IPS DF 4.7 (cell line): Measurements from ENCODE around the gene FIP1L1.
"Not testable (repeated sequence)": the region's sequence is repeated elsewhere in the genome, so short reads cannot be mapped to it uniquely, and the experiment has no call there.

Experiments
- DNase-seq: peaks from one replicate; pipeline ENCODE4 v3.0.0-alpha.2; 2013; ENCODE audit warnings: low spot score; ENCODE audit errors: extremely low read depth

Gene FIP1L1

GRCh38 chr4:53374777-53375258 is 2.6 kb upstream of the FIP1L1 start:
- DNase-seq: no peak

GRCh38 chr4:53376900-53377299 is 541 bp upstream of the FIP1L1 start:
- DNase-seq: no peak

- DNase-seq: no peak
These were observed 686 bp downstream of the FIP1L1 start for GRCh38 chr4:53378171-53378482.

GRCh38 chr4:53380221-53380620 is 2.8 kb downstream of the FIP1L1 start:
- no peak for DNase-seq

DNA sequence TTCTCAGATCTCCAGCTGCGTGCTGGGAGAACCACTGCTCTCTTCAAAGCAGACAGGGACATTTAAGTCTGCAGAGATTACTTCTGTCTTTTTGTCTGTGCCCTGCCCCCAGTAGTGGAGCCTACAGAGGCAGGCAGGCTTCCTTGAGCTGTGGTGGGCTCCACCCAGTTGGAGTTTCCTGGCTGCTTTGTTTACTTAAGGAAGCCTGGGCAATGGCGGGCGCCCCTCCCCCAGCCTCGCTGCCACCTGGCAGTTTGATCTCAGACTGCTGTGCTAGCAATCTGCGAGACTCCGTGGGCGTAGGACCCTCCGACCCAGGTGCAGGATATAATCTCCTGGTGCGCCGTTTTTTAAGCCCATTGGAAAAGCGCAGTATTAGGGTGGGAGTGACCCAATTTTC is 32.0 kb downstream of the FIP1L1 start:
- DNase-seq: not testable (repeated sequence)

- no peak for DNase-seq
These were observed 41.8 kb downstream of the FIP1L1 start for GRCh38 chr4:53419208-53419607.

- DNase-seq: no peak
These were observed 44.4 kb downstream of the FIP1L1 start for GRCh38 chr4:53421791-53422190.

DNA sequence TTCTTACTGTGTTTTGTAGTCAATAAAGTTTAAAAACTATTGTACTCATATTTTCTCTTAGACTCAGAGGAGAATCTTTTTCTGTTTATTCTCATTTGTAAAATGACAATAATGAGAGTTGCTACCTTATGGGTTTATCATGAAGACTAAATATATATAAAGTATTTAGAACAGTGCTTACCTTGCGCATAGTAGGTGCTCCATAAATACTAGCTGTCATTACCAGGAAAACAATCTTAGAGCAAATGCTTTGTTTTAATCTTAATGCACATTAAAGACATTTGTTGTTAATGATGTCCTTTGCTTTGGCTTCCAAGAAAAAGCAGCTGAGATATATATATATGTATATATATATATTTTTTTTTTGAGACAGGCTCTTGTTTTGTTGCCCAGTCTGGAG is 44.9 kb downstream of the FIP1L1 start:
- no peak for DNase-seq

GRCh38 chr4:53424280-53424679 is 46.8 kb downstream of the FIP1L1 start:
- no peak for DNase-seq

DNA sequence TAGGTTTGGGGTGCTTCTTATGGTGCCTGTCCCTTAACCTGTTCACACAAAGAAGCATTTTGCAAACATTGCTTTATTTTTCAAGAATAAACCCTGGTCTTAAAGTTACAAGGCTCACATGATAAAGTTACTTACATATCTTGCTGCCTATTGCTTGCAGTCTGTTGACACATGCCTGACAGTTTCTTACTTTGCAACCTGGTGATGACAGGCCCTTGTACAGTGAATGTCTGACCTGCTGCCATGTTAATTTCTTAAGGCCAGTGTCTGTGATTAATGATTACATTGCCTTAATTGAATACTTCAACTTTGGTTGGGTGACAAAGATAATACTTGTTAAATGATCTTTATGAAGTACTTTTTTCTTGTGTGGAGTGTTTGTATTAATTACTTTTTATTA is 49.9 kb downstream of the FIP1L1 start:
- no peak for DNase-seq

DNA sequence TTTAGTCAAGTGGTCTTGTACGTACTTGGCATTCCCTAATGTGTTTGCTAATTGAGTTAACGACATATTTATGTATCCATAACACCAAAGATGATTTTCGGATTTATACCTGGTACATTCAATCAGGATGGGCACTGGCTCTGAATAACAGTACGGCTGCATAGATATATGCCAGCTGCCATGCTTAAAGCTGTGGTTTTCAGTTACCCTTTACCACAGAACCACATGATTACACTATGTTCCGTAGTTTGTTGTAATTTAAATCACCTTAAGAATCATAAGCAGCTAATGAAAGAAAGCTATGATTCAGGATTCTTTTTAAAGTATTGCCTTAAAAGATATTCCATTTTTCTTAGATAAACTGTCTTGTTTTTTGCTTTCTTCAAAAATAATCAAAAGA is 53.6 kb downstream of the FIP1L1 start:
- no peak for DNase-seq

DNA sequence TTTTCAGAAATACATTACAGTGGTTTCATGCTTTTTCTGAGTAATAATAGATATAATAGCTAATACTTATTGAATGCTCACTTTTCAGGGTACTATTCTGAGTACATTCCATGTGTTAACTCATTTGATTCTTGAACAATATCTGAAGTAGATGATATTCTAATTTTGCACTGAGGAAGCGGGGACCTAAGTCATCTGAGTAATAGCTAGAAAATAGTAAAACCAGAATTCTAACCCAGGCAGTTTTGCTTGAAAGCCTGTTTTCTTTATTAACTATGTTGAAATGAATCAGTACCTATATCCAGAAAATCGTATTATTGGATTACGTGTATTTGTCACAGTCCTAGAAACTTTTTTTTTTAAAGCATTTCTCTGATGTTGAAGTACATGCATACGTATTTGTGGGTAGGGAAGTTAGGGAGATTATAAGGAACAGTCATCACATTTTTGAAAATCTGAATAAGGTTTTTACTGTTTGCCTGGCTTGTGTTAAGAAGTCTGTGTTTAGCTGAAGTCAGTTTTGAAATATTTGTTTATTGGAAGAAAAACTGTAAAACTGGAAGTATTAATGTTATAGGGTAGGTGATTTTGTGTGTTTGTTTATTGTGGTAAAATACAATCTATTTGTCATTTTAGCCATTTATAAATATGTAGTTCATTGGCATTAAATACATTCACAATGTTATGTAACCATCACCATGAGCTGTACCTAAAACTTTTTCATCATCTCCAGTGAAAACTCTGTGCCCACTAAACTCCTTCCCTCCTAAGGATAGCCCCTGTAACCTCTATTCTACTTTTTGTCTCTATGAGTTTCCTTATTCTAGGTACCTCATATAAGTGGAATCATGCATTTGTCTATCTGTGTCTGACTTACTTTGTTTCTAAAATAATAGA is 55.3 kb downstream of the FIP1L1 start:
- DNase-seq: no peak

GRCh38 chr4:53436251-53436650 is 58.8 kb downstream of the FIP1L1 start:
- no peak for DNase-seq

DNA sequence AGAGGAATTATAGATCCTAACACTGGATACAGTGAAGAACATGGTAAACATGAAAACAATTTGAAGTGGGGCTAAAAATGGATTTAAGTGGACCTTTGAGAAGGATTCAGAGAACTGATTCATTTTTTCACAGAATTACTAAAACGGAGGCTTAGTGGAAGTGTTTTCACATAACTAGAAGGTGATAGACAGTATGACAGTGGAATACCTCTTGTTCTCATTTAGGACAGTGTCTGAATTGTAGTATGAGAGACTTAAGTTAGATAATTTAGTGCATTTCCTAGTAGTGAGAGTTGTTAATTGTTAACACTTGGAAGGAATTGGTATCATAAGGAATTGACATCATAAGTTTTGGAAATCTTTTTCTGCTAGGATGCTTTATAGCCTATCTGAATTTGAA is 64.1 kb downstream of the FIP1L1 start:
- no peak for DNase-seq

- no peak for DNase-seq
These were observed 67.5 kb downstream of the FIP1L1 start for GRCh38 chr4:53444954-53445353.

DNA sequence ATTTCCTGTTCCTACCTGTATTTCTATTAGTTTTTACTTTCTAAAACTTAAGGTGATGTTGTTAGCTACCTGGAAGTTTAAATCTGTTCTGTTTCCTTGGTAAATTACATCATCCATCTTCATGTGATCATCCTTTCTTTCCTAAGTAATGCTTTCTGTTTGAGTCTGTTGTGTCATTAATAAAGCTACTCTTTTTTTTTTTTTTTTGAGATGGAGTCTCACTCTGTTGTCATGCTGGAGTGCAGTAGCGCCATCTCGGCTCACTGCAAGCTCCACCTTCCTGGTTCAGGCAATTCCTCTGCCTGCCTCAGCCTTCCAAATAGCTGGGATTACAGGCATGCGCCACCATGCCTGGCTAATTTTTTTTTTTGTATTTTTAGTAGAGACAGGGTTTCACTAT is 73.3 kb downstream of the FIP1L1 start:
- no peak for DNase-seq

DNA sequence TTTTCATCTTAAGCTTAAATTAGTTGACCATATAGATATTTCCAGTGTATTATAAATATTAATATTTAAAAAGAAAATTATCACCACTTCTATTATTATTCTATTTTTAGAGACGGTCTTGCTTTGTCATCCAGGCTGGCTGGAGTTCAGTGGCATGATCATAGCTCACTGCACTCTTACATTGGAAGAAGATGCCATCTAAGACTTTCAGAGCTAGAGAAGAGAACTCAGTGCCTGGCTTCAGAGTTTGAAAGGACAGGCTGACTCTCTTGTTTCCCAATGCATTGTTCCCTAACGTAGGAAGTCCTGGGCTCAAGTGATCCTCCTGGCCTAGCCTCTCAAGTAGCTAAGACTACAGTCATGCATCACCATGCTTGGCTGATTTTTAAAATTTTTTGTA is 75.9 kb downstream of the FIP1L1 start:
- DNase-seq: no peak

DNA sequence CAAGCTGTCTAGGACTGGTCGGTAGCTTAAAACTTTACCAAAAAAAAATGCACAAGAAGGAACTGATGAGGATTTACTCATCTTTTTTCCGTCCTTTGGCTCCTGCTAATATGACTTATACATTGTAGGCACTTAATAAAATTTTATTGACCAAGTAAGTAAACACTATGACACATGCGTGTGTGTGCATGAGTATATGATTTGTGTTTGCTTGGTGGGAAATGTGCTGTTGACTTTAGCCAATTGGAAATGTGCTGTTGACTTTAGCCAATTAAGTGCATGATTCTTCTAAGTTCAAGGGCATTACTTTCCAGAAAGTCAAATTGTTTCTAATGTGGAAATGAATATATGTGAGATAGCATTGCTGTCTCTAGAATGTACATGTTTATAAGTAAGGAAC is 78.3 kb downstream of the FIP1L1 start:
- DNase-seq: no peak

DNA sequence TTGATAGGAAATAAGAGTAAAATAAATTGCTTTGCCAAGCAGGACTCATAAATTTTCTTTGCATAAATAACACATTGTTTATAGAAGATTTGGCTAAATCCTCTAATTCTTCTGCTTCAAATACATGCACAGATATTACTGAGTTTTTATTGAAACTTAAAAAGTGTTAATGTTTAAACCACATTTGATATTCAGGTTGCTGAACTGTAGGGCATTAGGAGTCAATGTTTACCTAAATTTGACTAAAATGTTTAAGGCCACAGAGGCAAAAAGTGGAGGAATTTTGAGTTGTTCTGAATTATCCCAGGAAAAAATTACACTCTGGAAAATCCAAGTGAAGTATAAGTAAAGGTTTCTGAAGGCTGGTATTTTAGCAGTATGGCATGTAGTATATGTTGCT is 78.7 kb downstream of the FIP1L1 start:
- no peak for DNase-seq

DNA sequence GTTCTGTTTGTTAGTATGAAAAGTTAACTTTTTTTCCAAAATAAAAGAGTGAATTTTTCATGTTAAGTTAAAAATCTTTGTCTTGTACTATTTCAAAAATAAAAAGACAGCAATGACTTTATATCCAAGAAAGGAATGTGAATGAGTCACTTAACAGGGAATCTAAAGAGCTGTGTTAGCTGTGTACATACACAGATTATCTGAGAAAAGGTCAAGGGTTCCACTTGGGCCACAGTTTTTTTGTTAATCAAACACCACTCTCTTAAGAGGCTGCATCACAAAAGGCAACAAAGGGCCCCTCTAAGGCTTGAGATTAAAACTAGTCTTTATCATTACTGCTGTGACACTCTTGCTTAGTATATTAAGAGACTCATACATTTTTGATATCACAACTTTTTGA is 82.1 kb downstream of the FIP1L1 start:
- no peak for DNase-seq

DNA sequence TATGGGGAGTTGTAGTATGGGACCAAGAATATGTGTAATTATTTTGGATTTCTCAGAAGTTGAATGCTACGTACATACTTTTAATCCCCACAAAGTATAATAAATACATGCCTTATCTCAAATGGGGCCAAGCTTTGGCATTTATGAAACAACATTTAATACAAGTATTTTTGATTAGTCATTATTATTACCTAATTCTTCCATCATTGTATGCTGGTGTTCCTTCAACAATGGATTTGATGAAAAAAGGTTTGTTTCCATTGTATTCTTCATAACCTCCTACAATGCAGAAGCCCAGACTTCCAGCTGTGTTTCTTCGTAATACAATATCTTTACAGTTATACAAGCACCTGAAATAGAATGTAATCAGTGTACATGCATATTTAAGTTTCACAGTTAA is 83.8 kb downstream of the FIP1L1 start:
- DNase-seq: no peak

GRCh38 chr4:53463340-53463739 is 85.9 kb downstream of the FIP1L1 start:
- no peak for DNase-seq

GRCh38 chr4:53465281-53465680 is 87.8 kb downstream of the FIP1L1 start:
- no peak for DNase-seq

DNA sequence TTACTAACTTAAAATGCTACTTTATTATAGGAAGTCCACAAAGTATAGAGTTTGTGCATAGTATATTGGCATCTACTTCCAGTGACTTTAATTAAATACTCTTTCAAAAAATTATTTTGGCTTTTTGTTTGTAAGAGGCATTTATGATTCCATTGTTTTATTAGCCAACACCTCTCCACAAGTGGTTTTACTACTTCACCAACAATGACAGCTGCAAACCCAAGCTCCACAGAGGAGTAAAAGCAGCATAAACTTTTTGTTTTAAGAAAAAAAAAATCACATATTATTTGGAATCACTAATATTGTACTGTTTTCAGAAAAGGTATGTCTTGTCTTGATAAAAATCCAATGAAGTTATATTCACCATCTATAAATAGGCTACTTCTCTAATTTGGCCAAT is 88.5 kb downstream of the FIP1L1 start:
- DNase-seq: no peak
